Right lobe of liver (tissue), 6 donors: ENCODE results near the gene IFT88. TPM values are rescaled to one million over a fixed set of nuclear protein-coding genes. Genes with fewer than 3 reads are reported as not detected.

Experiments used
- ATAC-seq, 4 donors: fragments of 200-7000 bp; cut with Tn5 transposase; one replicate each; pipeline ENCODE4 v1.9.1; 2020; ENCODE audit warnings: mild to moderate bottlenecking in 4 of 4, moderate library complexity in 4 of 4
- DNase-seq, 3 donors: peaks; one replicate each; pipeline ENCODE4 v3.0.0-alpha.2; 2020
- H3K27ac ChIP-seq, 3 donors: fragments of 200-600 bp; one replicate each; pipeline ENCODE4 v1.8.0; 2022
- H3K27me3 ChIP-seq, 2 donors: fragments of 200-600 bp; one replicate each; pipeline ENCODE4 v1.8.0; 2022
- H3K36me3 ChIP-seq, 4 donors: fragments of 200-600 bp; sonication (generic) in 1 of 4; one replicate each; pipeline versions ENCODE4 v1.5.1 to v1.8.0; 2017 to 2022; ENCODE audit warnings: control low read depth in 1 of 4
- H3K4me1 ChIP-seq, 4 donors: fragments of 200-600 bp; sonication (generic) in 1 of 4; one replicate each; pipeline versions ENCODE4 v1.5.1 to v1.8.0; 2017 to 2022; ENCODE audit warnings: control low read depth in 1 of 4
- H3K4me3 ChIP-seq, 3 donors: fragments of 200-600 bp; one replicate each; pipeline ENCODE4 v1.8.0; 2022
- H3K9me3 ChIP-seq, 4 donors: fragments of 200-600 bp; sonication (generic) in 1 of 4; one replicate each; pipeline versions ENCODE4 v1.5.1 to v1.8.0; 2017 to 2022; ENCODE audit warnings: control low read depth in 1 of 4
- CTCF ChIP-seq, 4 donors: fragments of 200-600 bp in 3 of 4; fragments of 450-650 bp in 1 of 4; IDR thresholded peaks; one replicate each; pipeline versions ENCODE4 v1.5.1 to v1.8.0; 2016 to 2022; ENCODE audit warnings: antibody characterized with exemption in 4 of 4, mild to moderate bottlenecking in 2 of 4
- POLR2A ChIP-seq: fragments of 450-650 bp; IDR thresholded peaks from one replicate; pipeline ENCODE4 v1.6.1; 2017; ENCODE audit warnings: antibody characterized with exemption, mild to moderate bottlenecking
- WGBS: methylation state at CpG from one replicate; pipeline ENCODE4 v1.1.6; 2018; ENCODE audit warnings: low coverage, low lambda C conversion rate; ENCODE audit not compliant: insufficient coverage; ENCODE audit errors: missing lambda C conversion rate; 5-methylcytosine and 5-hydroxymethylcytosine counted together
- intact Hi-C, 2 donors: fragments of 100-400 bp; cut with DNase I; formaldehyde crosslinking; loops; one replicate each; pipeline versions ENCODE4 v1.11.2 to v1.14.1; 2022
- total RNA-seq, 6 experiments: library from RNA; depleted of rRNA in 2 of 6; stranded (reverse); fragments of >200 nt in 2 of 6; fragmentation: NEBNext Ultra II Directional in 3 of 6; extraction: Animal tissue kit (Norgen Biotek cat#: 25700) in 3 of 6; gene quantifications; one replicate each; pipeline versions ENCODE4 v1.1.0 to v1.2.4, GENCODE V29; 2016 to 2023
- donor health status: DM: no; HTN: yes; CAD: no.
- donor health status: DM: no; HTN: no; CAD: no.
- donor health status: DM: no; HTN: no; CAD: no.
- donor health status: DM: no; HTN: yes; CAD: no.
- donor health status: DM: no; HTN: yes; CAD: no.

IFT88 gene
- total RNA-seq, 6 experiments from 2014 or later = 7.9 to 17.6 (median 11.8) TPM

- Histone ChIP-seq H3K4me3 (no peak overlapping the region), H3K27me3 (peaks cover 0 to 6% of the 10 kb centered on the region in 2 donors), H3K27ac (no peak overlapping the region), H3K36me3 (no peaks in the 10 kb centered on the region), H3K4me1 (no peaks in the 10 kb centered on the region), H3K9me3 (no peaks in the 10 kb centered on the region)
- DNase-seq = no peak
- TF ChIP-seq CTCF (IDR thresholded peaks at IDR 0.05) (no peak), POLR2A (no peak)
- no peak for ATAC-seq
- intact Hi-C loops = loop anchor here in 1 of 2 donors (10.0 kb wide), 1 partner anchor 205 kb away; no protein-coding TSS in a partner anchor
- WGBS = 80% methylated on average over 8 of the region's 9 CpGs
Observed at GRCh38 chr13:20699715-20700114, 132.8 kb downstream of the IFT88 start.

GRCh38 chr13:20700288-20700687 is 133.3 kb downstream of the IFT88 start:
- H3K4me3 ChIP-seq = no peak overlapping the region
- DNase-seq (no peak), ATAC-seq (no peak)
- intact Hi-C loops = loop anchor here in 1 of 2 donors (10.0 kb wide), 1 partner anchor 205 kb away; no protein-coding TSS in a partner anchor
- H3K27ac ChIP-seq = no peak overlapping the region
- peaks cover 0 to 6% of the 10 kb centered on the region in 2 donors for H3K27me3 ChIP-seq
- WGBS = 86% methylated on average over 6 of the region's 6 CpGs
- no peaks in the 10 kb centered on the region for H3K4me1 ChIP-seq
- H3K36me3 ChIP-seq = no peaks in the 10 kb centered on the region
- no peaks in the 10 kb centered on the region for H3K9me3 ChIP-seq
- no peak for TF ChIP-seq CTCF (IDR thresholded peaks at IDR 0.05)
- TF ChIP-seq POLR2A = no peak

- H3K36me3 ChIP-seq = no peaks in the 10 kb centered on the region
- H3K27ac ChIP-seq = no peak overlapping the region
- no peak for DNase-seq
- intact Hi-C loops = loop anchor here in 1 of 2 donors (10.0 kb wide), 1 partner anchor 207 kb away; no protein-coding TSS in a partner anchor
- no peak overlapping the region for H3K4me3 ChIP-seq
- H3K27me3 ChIP-seq = peaks cover 0 to 6% of the 10 kb centered on the region in 2 donors
- TF ChIP-seq CTCF (IDR thresholded peaks at IDR 0.05) (no peak), POLR2A (no peak)
- no peaks in the 10 kb centered on the region for H3K9me3 ChIP-seq
- ATAC-seq = no peak
- 86% methylated on average over 2 of the region's 3 CpGs for whole genome bisulfite sequencing
- H3K4me1 ChIP-seq = no peaks in the 10 kb centered on the region
Observed at GRCh38 chr13:20701461-20701860, 134.5 kb downstream of the IFT88 start.

- H3K4me1 ChIP-seq = no peaks in the 10 kb centered on the region
- H3K4me3 ChIP-seq = peak overlapping the region in 1 of 3 donors; percentile 60
- H3K9me3 ChIP-seq = no peaks in the 10 kb centered on the region
- no peaks in the 10 kb centered on the region for H3K36me3 ChIP-seq
- intact Hi-C loops = loop anchor here in 1 of 2 donors (10.0 kb wide), 1 partner anchor 208 kb away; no protein-coding TSS in a partner anchor
- ATAC-seq = no peak
- no peak for DNase-seq
- no peak for TF ChIP-seq CTCF (IDR thresholded peaks at IDR 0.05)
- TF ChIP-seq POLR2A = no peak
- no peak overlapping the region for H3K27ac ChIP-seq
- peaks cover 0 to 6% of the 10 kb centered on the region in 2 donors for H3K27me3 ChIP-seq
- 33% methylated on average over 9 of the region's 9 CpGs for WGBS
Observed at GRCh38 chr13:20702530-20702914, 135.6 kb downstream of the IFT88 start.
